Prostate gland (tissue), 2 donors: Measurements from ENCODE around the gene PUS10. TPM values are rescaled to one million over a fixed set of nuclear protein-coding genes. Genes with fewer than 3 reads are reported as not detected.
"Not testable (repeated sequence)": the region's sequence is repeated elsewhere in the genome, so short reads cannot be mapped to it uniquely, and the experiment has no call there.

Source experiments
- DNase-seq: peaks from one replicate; pipeline ENCODE4 v3.0.0-alpha.2; 2019; ENCODE audit warnings: low spot score
- H3K27ac ChIP-seq, 2 donors: fragments of 200-600 bp; sonication (generic); 2 replicates each; pipeline ENCODE4 v1.5.1; 2017 to 2019
- H3K27me3 ChIP-seq: fragments of 200-600 bp; sonication (generic); replicated peaks from 2 replicates; pipeline ENCODE4 v1.5.1; 2019; ENCODE audit not compliant: insufficient read depth
- H3K36me3 ChIP-seq, 2 donors: fragments of 200-600 bp; sonication (generic); 1 replicate in 1 of 2; 2 replicates in 1 of 2; pipeline versions ENCODE4 v1.5.1 to v1.8.1; 2017 to 2019
- H3K4me1 ChIP-seq: fragments of 200-600 bp; sonication (generic); replicated peaks from 2 replicates; pipeline ENCODE4 v1.5.1; 2019
- H3K4me3 ChIP-seq, 2 donors: fragments of 200-600 bp; sonication (generic); 2 replicates each; pipeline ENCODE4 v1.5.1; 2017 to 2019
- H3K9me3 ChIP-seq: fragments of 200-600 bp; sonication (generic); 2 replicates; pipeline ENCODE4 v1.5.1; 2017
- CTCF ChIP-seq, 4 experiments: fragments of 200-600 bp in 2 of 4; fragments of 450-650 bp in 2 of 4; sonication (generic) in 2 of 4; IDR thresholded peaks; 1 replicate in 3 of 4; 2 replicates in 1 of 4; pipeline ENCODE4 v1.5.1; 2016 to 2019; ENCODE audit warnings: antibody characterized with exemption in 4 of 4, mild to moderate bottlenecking in 2 of 4, moderate library complexity in 2 of 4
- POLR2A ChIP-seq: fragments of 450-650 bp; IDR thresholded peaks from one replicate; pipeline ENCODE4 v1.6.1; 2016; ENCODE audit warnings: antibody characterized with exemption, mild to moderate bottlenecking
- POLR2AphosphoS5 ChIP-seq: sonication (generic); formaldehyde crosslinking; IDR thresholded peaks from one replicate; pipeline ENCODE4 v1.6.1; 2017; ENCODE audit warnings: antibody characterized with exemption
- WGBS: methylation state at CpG from one replicate; pipeline ENCODE4 v1.1.5; 2018; 5-methylcytosine and 5-hydroxymethylcytosine counted together
- intact Hi-C: fragments of 100-400 bp; cut with DNase I; formaldehyde crosslinking; loops from one replicate; pipeline ENCODE4 v1.14.2; 2022
- total RNA-seq, 2 donors: library from RNA; depleted of rRNA; stranded (reverse); fragments of >200 nt; gene quantifications; one replicate each; pipeline ENCODE4 v1.1.0, GENCODE V29; 2016

PUS10 gene
- total RNA-seq, 2 donors from 2014 or later = 5.6 to 10.1 TPM

GRCh38 chr2:60926741-60927552, 91.1 kb downstream of the PUS10 start:
- Histone ChIP-seq H3K27ac (no peak overlapping the region), H3K27me3 (no peaks in the 10 kb centered on the region), H3K36me3 (no peaks in the 10 kb centered on the region), H3K4me3 (no peak overlapping the region), H3K9me3 (no peaks in the 10 kb centered on the region), H3K4me1 (no peaks in the 10 kb centered on the region)
- TF ChIP-seq POLR2AphosphoS5 = no peak
- no peak for TF ChIP-seq POLR2A
- no peak for TF ChIP-seq CTCF (IDR thresholded peaks at IDR 0.05)
- DNase-seq = no peak
- intact Hi-C loops = no loop called here
- 84% methylated on average over 3 of the region's 3 CpGs for WGBS

DNA sequence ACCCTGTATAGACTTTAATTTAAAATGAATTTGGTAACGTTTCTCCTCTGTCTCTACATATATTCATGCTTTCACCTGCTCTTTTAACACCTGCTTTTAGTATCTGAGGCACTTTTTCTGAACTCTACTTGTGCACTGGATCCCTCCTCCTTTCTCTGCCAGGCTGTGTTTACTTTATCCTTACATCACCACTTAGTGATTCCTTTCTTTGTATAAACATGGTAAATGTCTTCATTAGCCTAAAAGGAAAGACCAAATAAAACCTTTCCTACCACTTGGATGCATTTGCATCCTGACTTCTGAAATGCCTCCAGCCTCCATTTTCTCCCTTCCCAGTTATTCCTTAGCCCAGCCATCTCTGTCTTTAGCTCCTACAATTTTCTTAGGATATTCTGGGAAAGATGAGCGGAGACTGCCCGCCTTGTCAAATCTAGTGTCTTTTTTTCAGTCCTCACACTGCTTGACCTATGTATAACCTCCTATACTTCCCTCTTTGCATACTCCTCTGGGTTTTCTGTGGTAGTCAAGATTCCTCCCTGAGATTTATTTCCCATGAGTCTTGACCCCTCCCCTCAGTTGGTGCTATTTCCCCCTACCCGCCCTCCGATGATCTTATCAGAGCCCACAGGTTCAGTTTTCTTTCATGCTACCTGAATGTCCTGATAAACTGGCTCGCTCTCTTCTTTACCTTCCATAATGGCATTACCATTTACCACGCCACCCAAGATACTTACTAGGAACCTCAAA, 91.9 kb downstream of the PUS10 start:
- intact Hi-C loops = no loop called here
- DNase-seq = no peak
- TF ChIP-seq POLR2AphosphoS5 = no peak
- TF ChIP-seq POLR2A = no peak
- TF ChIP-seq CTCF (IDR thresholded peaks at IDR 0.05) = no peak
- Histone ChIP-seq H3K4me1 (no peaks in the 10 kb centered on the region), H3K27ac (no peak overlapping the region), H3K36me3 (no peaks in the 10 kb centered on the region), H3K9me3 (no peaks in the 10 kb centered on the region), H3K27me3 (no peaks in the 10 kb centered on the region), H3K4me3 (no peak overlapping the region)
- 53% methylated on average over 7 of the region's 7 CpGs for WGBS

GRCh38 chr2:60907329-60907728, 110.7 kb downstream of the PUS10 start:
- Histone ChIP-seq H3K27me3 (no peaks in the 10 kb centered on the region), H3K4me1 (no peaks in the 10 kb centered on the region), H3K27ac (no peak overlapping the region), H3K9me3 (no peaks in the 10 kb centered on the region), H3K36me3 (peaks cover 0 to 4% of the 10 kb centered on the region in 2 donors), H3K4me3 (no peak overlapping the region)
- DNase-seq = no peak
- TF ChIP-seq POLR2A = no peak
- no peak for TF ChIP-seq POLR2AphosphoS5
- no peak for TF ChIP-seq CTCF (IDR thresholded peaks at IDR 0.05)
- intact Hi-C loops = no loop called here
- 94% methylated on average over 8 of the region's 8 CpGs for WGBS

GRCh38 chr2:60906395-60906794, 111.7 kb downstream of the PUS10 start:
- Histone ChIP-seq H3K36me3 (peaks cover 0 to 4% of the 10 kb centered on the region in 2 donors), H3K4me1 (no peaks in the 10 kb centered on the region), H3K27ac (no peak overlapping the region), H3K27me3 (no peaks in the 10 kb centered on the region), H3K4me3 (no peak overlapping the region), H3K9me3 (no peaks in the 10 kb centered on the region)
- no peak for DNase-seq
- intact Hi-C loops = no loop called here
- WGBS = 69% methylated on average over 2 of the region's 2 CpGs
- no peak for TF ChIP-seq POLR2AphosphoS5
- no peak for TF ChIP-seq CTCF (IDR thresholded peaks at IDR 0.05)
- TF ChIP-seq POLR2A = no peak

GRCh38 chr2:60905867-60906266, 112.2 kb downstream of the PUS10 start:
- intact Hi-C loops, DNase-seq, H3K36me3 ChIP-seq, H3K9me3 ChIP-seq, H3K4me3 ChIP-seq, H3K27ac ChIP-seq, H3K4me1 ChIP-seq, H3K27me3 ChIP-seq: not testable (repeated sequence)
- 89% methylated on average over 5 of the region's 5 CpGs for WGBS

DNA sequence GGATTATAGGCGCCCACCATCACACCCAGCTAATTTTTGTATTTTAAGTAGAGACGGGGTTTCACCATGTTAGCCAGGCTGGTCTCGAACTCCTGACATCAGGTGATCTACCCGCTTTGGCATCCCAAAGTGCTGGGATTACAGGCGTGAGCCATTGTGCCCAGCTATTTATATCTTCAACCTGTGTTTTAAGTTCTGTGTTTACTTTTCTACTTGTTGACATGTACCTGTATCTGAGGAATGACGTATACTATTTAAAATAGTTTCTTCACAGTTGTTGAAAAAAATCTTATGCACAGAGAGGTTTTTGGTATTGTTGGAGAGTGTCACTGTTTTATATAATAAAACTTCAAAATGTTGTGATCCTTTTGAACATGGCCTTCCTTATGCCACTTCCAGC, 116.8 kb downstream of the PUS10 start:
- intact Hi-C loops, H3K9me3 ChIP-seq, H3K4me1 ChIP-seq, DNase-seq, H3K36me3 ChIP-seq, H3K4me3 ChIP-seq, H3K27ac ChIP-seq, H3K27me3 ChIP-seq: not testable (repeated sequence)
- WGBS = 91% methylated on average over 6 of the region's 6 CpGs
